ENCODE results near the gene ANKS3. TPM values are rescaled to one million over a fixed set of nuclear protein-coding genes. Genes with fewer than 3 reads are reported as not detected.
"Not testable (repeated sequence)": the region's sequence is repeated elsewhere in the genome, so short reads cannot be mapped to it uniquely, and the experiment has no call there.

The ANKS3 gene
- total RNA-seq, 4 donors from 2014 or later: 9.4 to 22.7 (median 11.5) TPM

DNA sequence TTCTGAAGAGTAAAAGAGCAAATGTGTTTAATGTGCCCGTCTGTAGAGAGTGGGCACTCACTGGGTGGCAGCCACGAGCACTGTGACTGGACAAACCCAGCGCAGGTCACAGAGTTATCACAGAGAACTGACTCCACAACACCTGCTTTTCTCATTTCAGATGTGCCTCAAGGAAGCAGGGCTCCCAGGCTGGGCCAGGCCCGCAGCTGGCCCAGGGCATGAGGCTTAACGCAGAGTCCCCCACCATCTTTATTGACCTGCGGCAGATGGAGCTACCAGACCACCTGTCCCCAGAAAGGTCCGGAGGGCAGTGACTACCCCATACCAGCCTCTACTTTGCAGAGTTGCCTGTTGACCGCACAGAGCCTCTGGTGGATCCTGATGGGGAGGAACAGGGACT, 12.1 kb upstream of the ANKS3 start:
- Histone ChIP-seq H3K27me3 (no peaks in the 10 kb centered on the region), H3K4me3 (no peak overlapping the region), H3K9me3 (no peaks in the 10 kb centered on the region), H3K4me1 (peaks cover 0 to 33% (median 4%) of the 10 kb centered on the region in 3 donors), H3K36me3 (peaks cover 0 to 30% (median 10%) of the 10 kb centered on the region in 3 donors), H3K27ac (no peak overlapping the region)
- no peak for TF ChIP-seq POLR2A (IDR thresholded peaks at IDR 0.05)
- TF ChIP-seq, protein P1, sequence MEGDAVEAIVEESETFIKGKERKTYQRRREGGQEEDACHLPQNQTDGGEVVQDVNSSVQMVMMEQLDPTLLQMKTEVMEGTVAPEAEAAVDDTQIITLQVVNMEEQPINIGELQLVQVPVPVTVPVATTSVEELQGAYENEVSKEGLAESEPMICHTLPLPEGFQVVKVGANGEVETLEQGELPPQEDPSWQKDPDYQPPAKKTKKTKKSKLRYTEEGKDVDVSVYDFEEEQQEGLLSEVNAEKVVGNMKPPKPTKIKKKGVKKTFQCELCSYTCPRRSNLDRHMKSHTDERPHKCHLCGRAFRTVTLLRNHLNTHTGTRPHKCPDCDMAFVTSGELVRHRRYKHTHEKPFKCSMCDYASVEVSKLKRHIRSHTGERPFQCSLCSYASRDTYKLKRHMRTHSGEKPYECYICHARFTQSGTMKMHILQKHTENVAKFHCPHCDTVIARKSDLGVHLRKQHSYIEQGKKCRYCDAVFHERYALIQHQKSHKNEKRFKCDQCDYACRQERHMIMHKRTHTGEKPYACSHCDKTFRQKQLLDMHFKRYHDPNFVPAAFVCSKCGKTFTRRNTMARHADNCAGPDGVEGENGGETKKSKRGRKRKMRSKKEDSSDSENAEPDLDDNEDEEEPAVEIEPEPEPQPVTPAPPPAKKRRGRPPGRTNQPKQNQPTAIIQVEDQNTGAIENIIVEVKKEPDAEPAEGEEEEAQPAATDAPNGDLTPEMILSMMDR (IDR thresholded peaks at IDR 0.05): no peak
- intact Hi-C loops (cut with DNase I): no loop called here
- no peak for DNase-seq
- 86 to 87% methylated on average over 7 to 8 of the region's 8 CpGs for WGBS, 2 donors

DNA sequence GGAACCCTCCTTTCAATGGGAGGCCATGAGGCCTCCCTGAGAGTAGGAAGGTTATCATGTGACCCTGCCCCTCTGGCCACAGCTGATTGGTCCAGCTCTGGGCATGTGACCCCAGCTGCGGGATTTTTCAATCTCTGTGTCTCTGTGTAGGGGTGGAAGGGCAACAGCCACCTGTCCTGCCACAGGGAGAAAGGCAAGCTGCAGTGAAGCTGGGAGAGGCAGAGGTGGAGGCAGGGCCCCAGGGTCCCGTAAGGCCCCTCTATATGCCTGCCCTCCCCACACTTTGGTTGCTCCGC, 11.2 kb upstream of the ANKS3 start:
- no peak for DNase-seq
- intact Hi-C loops (cut with DNase I): no loop called here
- TF ChIP-seq, protein P1 (IDR thresholded peaks at IDR 0.05): no peak
- no peak for TF ChIP-seq POLR2A (IDR thresholded peaks at IDR 0.05)
- no peaks in the 10 kb centered on the region for H3K9me3 ChIP-seq
- no CpG with 5 or more reads among the region's 3 CpGs for WGBS, 2 donors
- H3K27ac ChIP-seq: no peak overlapping the region
- peaks cover 0 to 20% (median 7%) of the 10 kb centered on the region in 3 donors for H3K36me3 ChIP-seq
- peaks cover 0 to 33% (median 4%) of the 10 kb centered on the region in 3 donors for H3K4me1 ChIP-seq
- no peak overlapping the region for H3K4me3 ChIP-seq
- H3K27me3 ChIP-seq: no peaks in the 10 kb centered on the region

DNA sequence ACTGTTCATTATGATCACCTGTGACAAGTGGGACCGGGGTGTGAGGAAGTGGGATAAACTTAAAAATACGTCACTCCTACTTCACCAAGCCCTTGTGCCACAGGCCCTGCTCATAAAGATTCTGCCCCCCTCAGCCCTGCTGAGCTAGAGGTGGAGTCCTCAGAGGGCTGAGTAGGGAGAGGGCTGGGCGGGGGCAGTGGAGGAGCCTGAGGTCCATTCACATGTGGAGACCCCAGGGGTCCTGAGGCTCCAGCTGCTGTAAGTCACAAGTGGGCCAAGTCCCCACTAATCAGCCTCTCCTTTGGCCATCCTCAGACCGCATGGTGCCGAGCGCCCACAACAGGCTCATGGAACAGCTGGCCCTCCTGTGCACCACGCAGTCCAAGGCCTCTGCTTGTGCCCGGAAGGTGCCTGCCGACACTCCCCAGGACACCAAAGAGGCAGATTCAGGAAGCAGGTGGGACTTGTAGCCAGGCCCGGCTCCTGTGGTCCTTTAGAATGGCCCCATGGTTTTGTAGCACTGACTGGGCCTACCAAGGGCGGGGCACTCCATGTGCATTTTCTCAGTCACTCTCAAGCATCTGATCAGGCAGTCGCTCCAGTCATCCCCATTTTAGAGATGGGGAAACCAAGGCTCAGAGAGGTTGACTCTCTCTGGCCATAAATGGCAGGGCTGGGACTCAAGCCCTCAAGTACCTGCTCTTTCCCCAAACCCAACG, 10.6 kb upstream of the ANKS3 start:
- no peak overlapping the region for H3K27ac ChIP-seq
- H3K36me3 ChIP-seq: peaks cover 0 to 15% (median 3%) of the 10 kb centered on the region in 3 donors
- no peaks in the 10 kb centered on the region for H3K27me3 ChIP-seq
- H3K9me3 ChIP-seq: no peaks in the 10 kb centered on the region
- 78 to 84% methylated on average over 8 to 12 of the region's 13 CpGs for WGBS, 2 donors
- no peak for DNase-seq
- H3K4me3 ChIP-seq: no peak overlapping the region
- H3K4me1 ChIP-seq: peaks cover 0 to 33% (median 4%) of the 10 kb centered on the region in 3 donors
- intact Hi-C loops (cut with DNase I): no loop called here
- TF ChIP-seq POLR2A (IDR thresholded peaks at IDR 0.05): no peak
- TF ChIP-seq, protein P1 (IDR thresholded peaks at IDR 0.05): no peak

DNA sequence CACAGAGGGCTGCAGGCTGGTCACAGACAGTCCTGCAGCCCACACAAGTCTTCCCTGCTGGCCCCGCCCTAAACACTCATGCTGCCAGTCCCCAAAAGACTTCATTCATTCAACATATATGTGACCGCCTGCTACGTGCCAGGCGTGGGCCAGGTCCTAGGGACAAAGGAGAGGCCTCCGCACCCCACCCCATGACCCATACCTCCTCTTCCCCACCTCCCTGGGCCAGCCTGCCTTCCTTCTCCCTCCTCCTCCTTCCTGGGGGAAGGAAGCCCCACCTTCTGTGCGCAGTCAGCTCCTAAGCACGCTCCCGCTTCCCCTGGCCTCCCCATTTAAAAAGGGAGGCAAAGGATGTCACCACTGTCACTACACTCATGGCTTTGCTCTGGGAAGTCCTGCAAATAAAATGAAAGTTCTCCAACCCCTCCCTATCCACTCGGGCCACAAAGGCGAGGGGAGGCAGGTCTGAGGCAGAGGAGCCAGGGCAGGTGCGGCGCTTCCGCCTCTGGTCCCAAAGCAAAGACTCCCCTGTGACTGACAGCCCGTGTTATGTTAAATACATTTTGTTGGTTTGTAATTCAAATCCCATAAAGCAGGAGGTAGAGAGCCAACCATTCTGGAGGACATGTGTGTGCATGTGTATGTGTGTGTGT, 9.3 kb upstream of the ANKS3 start:
- Histone ChIP-seq H3K36me3 (peaks cover 0 to under 1% (median 0%) of the 10 kb centered on the region in 3 donors), H3K27me3 (no peaks in the 10 kb centered on the region), H3K4me1 (peaks cover 0 to 33% (median 4%) of the 10 kb centered on the region in 3 donors), H3K4me3 (peak overlapping the region; percentile 25 to 44 (median 33)), H3K27ac (peak overlapping the region in 3 of 4 donors; percentile 65 to 79 (median 69)), H3K9me3 (no peaks in the 10 kb centered on the region)
- TF ChIP-seq, protein P1 (IDR thresholded peaks at IDR 0.05): no peak
- TF ChIP-seq POLR2A (IDR thresholded peaks at IDR 0.05): no peak
- DNase-seq: no peak
- 18 to 36% methylated on average over 13 of the region's 14 CpGs for WGBS, 2 donors
- intact Hi-C loops (cut with DNase I): no loop called here

DNA sequence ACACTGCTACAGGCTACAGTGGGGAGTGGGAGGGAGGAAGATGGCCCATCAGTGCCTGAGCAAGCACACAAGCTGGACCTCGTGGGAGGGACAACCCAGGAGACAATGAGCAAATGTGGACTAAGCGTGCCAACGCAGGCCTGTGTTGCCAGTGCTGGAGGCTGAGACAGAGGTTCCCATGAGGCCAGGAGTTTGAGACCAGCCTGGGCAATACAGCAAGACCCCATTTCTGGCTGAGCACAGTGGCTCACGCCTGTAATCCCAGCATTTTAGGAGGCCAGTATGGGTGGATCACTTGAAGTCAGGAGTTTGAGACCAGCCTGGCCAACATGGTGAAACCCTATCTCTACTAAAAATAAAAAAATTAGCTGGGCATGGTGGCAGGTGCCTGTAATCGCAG, 4.3 kb upstream of the ANKS3 start:
- H3K27ac ChIP-seq; DNase-seq; H3K36me3 ChIP-seq; H3K27me3 ChIP-seq; intact Hi-C loops (cut with DNase I); H3K9me3 ChIP-seq; H3K4me3 ChIP-seq: not testable (repeated sequence)
- WGBS, 2 donors: 51 to 79% methylated on average over 4 of the region's 5 CpGs
- peaks cover 6 to 24% (median 11%) of the 10 kb centered on the region in 3 donors for H3K4me1 ChIP-seq
